ENCODE measurements around the gene NPM1.
"Not testable (repeated sequence)": the region's sequence is repeated elsewhere in the genome, so short reads cannot be mapped to it uniquely, and the experiment has no call there.

Gene NPM1

GRCh38 chr5:171386861-171387344 is 746 bp upstream of the NPM1 start:
- no peak for DNase-seq

- DNase-seq: peak; percentile 75
Observed at GRCh38 chr5:171387970-171388815, 544 bp downstream of the NPM1 start.

- no peak for DNase-seq
Observed at GRCh38 chr5:171388816-171389168, 1.1 kb downstream of the NPM1 start.

GRCh38 chr5:171390883-171391677 is 3.4 kb downstream of the NPM1 start:
- DNase-seq: no peak

- no peak for DNase-seq
Observed at GRCh38 chr5:171391996-171392577, 4.4 kb downstream of the NPM1 start.

GRCh38 chr5:171392585-171393159 is 5.0 kb downstream of the NPM1 start:
- no peak for DNase-seq

- no peak for DNase-seq
Observed at GRCh38 chr5:171395042-171395441, 7.4 kb downstream of the NPM1 start.

- DNase-seq: not testable (repeated sequence)
Observed at GRCh38 chr5:171396583-171396982, 8.9 kb downstream of the NPM1 start.

- no peak for DNase-seq
Observed at GRCh38 chr5:171397190-171397589, 9.5 kb downstream of the NPM1 start.

GRCh38 chr5:171397599-171397998 is 9.9 kb downstream of the NPM1 start:
- DNase-seq: no peak

GRCh38 chr5:171398660-171399059 is 11.0 kb downstream of the NPM1 start:
- DNase-seq: not testable (repeated sequence)

GRCh38 chr5:171400169-171400568 is 12.5 kb downstream of the NPM1 start:
- DNase-seq: no peak

- DNase-seq: no peak
Observed at GRCh38 chr5:171401167-171401947, 13.7 kb downstream of the NPM1 start.

- DNase-seq: not testable (repeated sequence)
Observed at GRCh38 chr5:171402751-171403150, 15.1 kb downstream of the NPM1 start.

- DNase-seq: no peak
Observed at GRCh38 chr5:171405615-171406014, 18.0 kb downstream of the NPM1 start.

GRCh38 chr5:171407234-171407633 is 19.6 kb downstream of the NPM1 start:
- no peak for DNase-seq

- no peak for DNase-seq
Observed at GRCh38 chr5:171409164-171410136, 21.8 kb downstream of the NPM1 start.

- no peak for DNase-seq
Observed at GRCh38 chr5:171410181-171410580, 22.5 kb downstream of the NPM1 start.

GRCh38 chr5:171412186-171412585 is 24.5 kb downstream of the NPM1 start:
- DNase-seq: no peak

GRCh38 chr5:171413153-171413910 is 25.7 kb downstream of the NPM1 start:
- no peak for DNase-seq
